DLD1 (cell line): ENCODE measurements around the gene DDX54.

Experiments
- in situ Hi-C: cut with HindIII; loops from 2 replicates; pipeline ENCODE4 v1.10.0; 2017; ENCODE audit warnings: low sequenced_read_pairs

Gene DDX54

DNA sequence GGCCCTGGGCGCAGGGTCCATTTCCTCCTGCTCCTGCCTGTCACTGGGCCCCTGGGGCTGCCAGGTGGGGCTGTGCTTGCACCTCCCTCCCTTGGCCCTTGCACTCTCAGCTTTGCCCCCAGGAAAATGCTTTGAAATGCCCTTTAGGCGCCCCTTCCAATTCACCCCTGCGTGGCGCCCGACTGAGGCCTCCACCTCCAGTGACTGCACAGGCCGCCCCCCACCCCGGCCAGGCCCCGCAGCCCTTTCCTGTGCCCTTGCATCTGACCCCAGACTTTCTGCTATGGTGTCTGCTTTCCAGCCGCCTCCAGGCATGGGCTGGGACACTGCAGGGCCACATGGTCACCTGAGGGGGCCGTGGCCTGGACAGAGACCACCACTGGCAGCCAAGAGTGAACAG lies 17.4 kb downstream of the DDX54 start:
- in situ Hi-C loops, result loop anchor here (25.0 kb wide), 1 partner anchor 106 kb away; the partner anchor contains the start of gene DTX1

GRCh38 chr12:113165521-113166450 lies 19.5 kb downstream of the DDX54 start:
- in situ Hi-C loops, result loop anchor here (25.0 kb wide), 1 partner anchor 103 kb away; the partner anchor contains the start of gene DTX1

- in situ Hi-C loops, result loop anchor here (25.0 kb wide), 1 partner anchor 102 kb away; the partner anchor contains the start of gene DTX1
These were observed 21.3 kb downstream of the DDX54 start for GRCh38 chr12:113164014-113164413.

DNA sequence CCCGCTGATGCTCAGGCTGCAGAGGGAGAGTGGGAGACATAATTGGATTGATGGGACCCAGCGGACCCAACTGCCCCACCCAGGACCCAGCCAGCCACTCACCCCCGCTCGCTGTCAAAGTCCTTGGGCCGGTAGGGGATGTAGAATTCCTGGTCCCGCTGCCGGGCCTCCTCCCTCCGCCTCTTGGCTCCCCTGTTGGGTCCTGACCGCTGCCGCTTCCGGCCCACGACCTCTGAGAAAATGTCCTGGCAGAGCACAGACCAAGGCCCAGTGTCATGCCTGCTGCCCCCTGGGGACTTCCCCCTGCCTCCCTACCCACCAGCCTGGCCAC lies 22.3 kb downstream of the DDX54 start:
- in situ Hi-C loops, result loop anchor here (25.0 kb wide), 1 partner anchor 101 kb away; the partner anchor contains the start of gene DTX1

GRCh38 chr12:113162102-113163029 lies 22.9 kb downstream of the DDX54 start:
- in situ Hi-C loops, result loop anchor here (25.0 kb wide), 1 partner anchor 100 kb away; the partner anchor contains the start of gene DTX1

- in situ Hi-C loops, result loop anchor here (25.0 kb wide), 1 partner anchor 99 kb away; the partner anchor contains the start of gene DTX1
These were observed 23.8 kb downstream of the DDX54 start for GRCh38 chr12:113161415-113162016.

DNA sequence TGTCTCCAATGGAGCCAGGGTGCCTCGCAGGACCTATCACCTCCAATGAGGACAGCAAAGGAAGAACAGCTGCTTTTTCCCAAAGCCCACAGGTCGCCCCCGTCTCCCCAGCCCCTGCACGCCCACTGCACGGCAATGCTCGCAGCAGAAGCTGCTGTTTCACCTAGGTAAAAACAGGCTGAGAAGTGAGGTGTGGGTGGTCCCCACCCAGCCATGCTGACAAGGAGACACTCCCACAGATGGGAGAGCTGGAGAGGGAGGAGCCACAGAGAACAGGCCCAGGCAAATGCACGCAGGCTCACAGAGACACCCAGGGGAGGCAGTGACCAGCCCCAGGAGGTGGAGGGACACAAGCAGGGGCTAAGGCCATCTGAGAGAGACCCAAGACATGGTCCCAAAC lies 25.3 kb downstream of the DDX54 start:
- in situ Hi-C loops, result loop anchor here (25.0 kb wide), 1 partner anchor 98 kb away; the partner anchor contains the start of gene DTX1

- in situ Hi-C loops, result loop anchor here (25.0 kb wide), 1 partner anchor 96 kb away; the partner anchor contains the start of gene DTX1
These were observed 26.7 kb downstream of the DDX54 start for GRCh38 chr12:113158439-113159203.

DNA sequence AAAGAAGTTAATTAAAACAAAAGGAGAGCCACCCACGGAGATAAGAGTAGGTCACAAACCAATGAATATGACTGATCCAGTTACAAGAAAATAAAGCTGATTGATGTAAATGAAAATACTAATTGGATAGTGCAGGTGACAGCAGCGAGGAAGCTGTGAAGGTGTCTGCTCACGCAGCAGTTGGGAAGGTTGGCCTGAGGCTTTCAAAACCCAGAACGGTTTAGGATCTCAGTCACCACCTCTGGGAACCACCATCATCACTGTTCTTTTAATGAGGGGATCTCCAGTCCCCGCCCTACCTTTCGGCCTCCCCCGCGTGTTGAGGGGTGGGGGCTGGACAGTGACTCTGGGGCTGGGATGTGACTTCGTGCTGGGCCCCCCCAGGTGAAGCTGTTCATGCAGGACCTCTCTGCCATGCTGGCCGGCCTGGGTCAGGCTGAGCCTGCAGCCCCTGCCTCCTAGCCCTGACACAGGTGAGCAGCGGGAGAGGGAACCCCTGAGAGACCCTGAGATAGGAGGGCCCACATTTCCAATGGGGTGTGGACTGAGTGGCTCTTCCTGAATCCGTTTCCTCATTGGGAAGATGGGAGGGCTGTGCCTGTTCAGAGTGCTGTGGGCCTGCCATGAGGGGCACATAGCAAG lies 27.9 kb downstream of the DDX54 start:
- in situ Hi-C loops, result loop anchor here (25.0 kb wide), 1 partner anchor 95 kb away; the partner anchor contains the start of gene DTX1

DNA sequence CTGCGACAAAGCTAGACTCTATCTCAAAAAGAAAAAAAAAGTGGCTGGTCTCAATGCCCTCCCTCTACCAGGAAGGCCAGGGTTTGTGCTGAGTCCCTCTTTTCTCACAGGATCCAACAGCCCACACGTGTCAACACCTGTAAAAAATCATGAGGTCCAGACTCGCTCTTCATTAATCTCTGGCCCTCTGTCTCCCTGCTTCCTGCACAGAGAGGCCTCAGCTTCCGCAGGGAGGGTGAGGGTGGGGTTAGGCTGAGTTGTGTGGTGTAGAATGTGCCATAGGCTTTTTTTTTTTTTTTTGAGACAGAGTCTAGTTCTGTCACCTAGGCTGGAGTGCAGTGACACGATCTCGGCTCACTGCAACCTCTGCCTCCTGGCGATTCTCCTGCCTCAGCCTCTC lies 29.6 kb downstream of the DDX54 start:
- in situ Hi-C loops, result loop anchor here (25.0 kb wide), 1 partner anchor 93 kb away; the partner anchor contains the start of gene DTX1

- in situ Hi-C loops, result loop anchor here (25.0 kb wide), 1 partner anchor 93 kb away; the partner anchor contains the start of gene DTX1
These were observed 30.2 kb downstream of the DDX54 start for GRCh38 chr12:113155060-113155459.

GRCh38 chr12:113154351-113154973 lies 30.8 kb downstream of the DDX54 start:
- in situ Hi-C loops, result loop anchor here (25.0 kb wide), 1 partner anchor 92 kb away; the partner anchor contains the start of gene DTX1

GRCh38 chr12:113152835-113153814 lies 32.2 kb downstream of the DDX54 start:
- in situ Hi-C loops, result loop anchor here (25.0 kb wide), 1 partner anchor 91 kb away; the partner anchor contains the start of gene DTX1

DNA sequence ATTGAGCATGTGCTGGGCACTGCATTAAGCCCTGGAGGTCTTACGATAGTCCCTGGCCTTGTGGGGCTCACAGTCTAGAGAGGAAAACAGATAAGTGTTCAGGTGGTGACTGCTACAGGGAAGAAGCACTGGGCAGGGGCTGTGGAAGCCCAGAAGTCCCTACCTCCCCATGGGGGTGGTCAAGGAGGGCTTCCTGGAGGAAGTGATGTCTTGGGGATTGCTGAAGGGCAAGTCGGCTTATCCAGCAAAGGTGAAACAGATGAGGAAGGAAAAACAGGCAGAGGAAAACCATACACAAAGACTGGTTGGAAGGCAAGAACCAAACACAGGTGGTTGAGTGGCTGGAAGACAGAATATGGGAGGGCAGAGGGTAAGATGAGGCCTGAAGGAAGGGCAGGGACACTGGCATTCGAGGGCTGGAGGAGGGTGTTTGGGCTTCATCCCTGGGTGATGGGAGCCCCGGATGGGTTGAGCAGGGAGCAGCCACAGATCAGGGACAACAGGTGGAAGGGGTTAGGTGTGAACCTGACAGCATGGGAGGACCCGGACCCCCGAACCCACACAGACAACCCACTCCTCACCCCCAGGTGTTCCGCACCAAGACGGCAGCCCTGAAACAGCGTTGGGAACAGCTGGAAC lies 33.0 kb downstream of the DDX54 start:
- in situ Hi-C loops, result loop anchor here (25.0 kb wide), 1 partner anchor 90 kb away; the partner anchor contains the start of gene DTX1

DNA sequence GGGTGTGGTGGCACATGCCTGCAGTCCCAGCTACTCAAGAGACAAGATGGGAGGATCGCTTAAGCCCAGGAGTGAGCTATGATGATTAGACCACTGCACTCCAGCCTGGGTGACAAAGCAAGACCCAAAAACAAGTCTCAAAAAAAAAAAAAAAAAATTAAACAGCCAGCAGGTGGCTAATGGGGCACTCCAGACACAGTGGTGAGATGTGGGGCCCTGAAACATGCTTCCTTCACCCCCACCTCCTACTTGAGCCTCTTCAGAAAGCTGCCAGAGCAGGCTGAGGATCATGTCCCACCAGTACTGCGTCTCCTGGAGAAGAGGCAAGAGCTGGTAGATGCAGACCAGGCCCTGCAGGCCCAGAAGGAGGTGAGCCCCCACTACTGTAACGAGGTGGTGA lies 33.6 kb downstream of the DDX54 start:
- in situ Hi-C loops, result loop anchor here (25.0 kb wide), 1 partner anchor 89 kb away; the partner anchor contains the start of gene DTX1

- in situ Hi-C loops, result loop anchor here (25.0 kb wide), 1 partner anchor 87 kb away; the partner anchor contains the start of gene DTX1
These were observed 35.7 kb downstream of the DDX54 start, which contains the start of gene CFAP73 for GRCh38 chr12:113149361-113150150. CFAP73 (plus strand) TSS chr12:113149724; CDS start chr12:113149858, 134 bp downstream.
